GM12878 (cell line): ENCODE results near the gene ZBTB42.

ENCODE experiments used
- ATF7 ChIP-seq: fragments of 450-650 bp; IDR thresholded peaks from 2 replicates; pipeline ENCODE4 v1.6.1; 2016; ENCODE audit warnings: low read depth, mild to moderate bottlenecking
- BCLAF1 ChIP-seq: fragments of 450-650 bp; IDR thresholded peaks from 2 replicates; pipeline ENCODE4 v1.6.1; 2017; ENCODE audit warnings: antibody characterized with exemption, mild to moderate bottlenecking, moderate library complexity
- CBX5 ChIP-seq: sonication (generic); IDR thresholded peaks from 2 replicates; pipeline ENCODE4 v1.6.1; 2016; ENCODE audit warnings: low read depth, moderate library complexity, mild to moderate bottlenecking, inconsistent platforms
- CEBPB ChIP-seq, 2 experiments: fragments of 150-350 bp in 1 of 2; IDR thresholded peaks; 2 replicates each; pipeline ENCODE4 v1.6.1; 2012 to 2014; ENCODE audit warnings: low read depth in 2 of 2, low read length in 2 of 2, borderline replicate concordance in 1 of 2, inconsistent platforms in 1 of 2
- HDGF ChIP-seq: fragments of 450-650 bp; IDR thresholded peaks from 2 replicates; pipeline ENCODE4 v1.6.1; 2016; ENCODE audit warnings: antibody characterized with exemption
- HSF1 ChIP-seq: fragments of 150-350 bp; IDR thresholded peaks from 2 replicates; pipeline ENCODE4 v1.6.1; 2014; ENCODE audit warnings: mild to moderate bottlenecking, low read depth, low read length
- MYC ChIP-seq: IDR thresholded peaks from 2 replicates; pipeline ENCODE4 v1.6.1; 2011; ENCODE audit warnings: mild to moderate bottlenecking, low read length, moderate library complexity, inconsistent platforms; ENCODE audit not compliant: insufficient read depth, insufficient replicate concordance, insufficient read length, severe bottlenecking
- PAX8 ChIP-seq: fragments of 450-650 bp; IDR thresholded peaks from 2 replicates; pipeline ENCODE4 v1.6.1; 2017; ENCODE audit warnings: mild to moderate bottlenecking, moderate library complexity
- PRDM15 ChIP-seq: fragments of 450-650 bp; formaldehyde crosslinking; IDR thresholded peaks from 2 replicates; pipeline ENCODE4 v1.4.0; 2020; ENCODE audit warnings: mild to moderate bottlenecking, moderate library complexity
- RBBP5 ChIP-seq: fragments of 200-600 bp; sonication (generic); conservative IDR thresholded peaks from 2 replicates; pipeline ENCODE4 v1.6.1; 2016
- SUZ12 ChIP-seq: fragments of 200-600 bp; sonication (generic); IDR thresholded peaks from one replicate; pipeline ENCODE4 v1.6.1; 2018; ENCODE audit warnings: antibody characterized with exemption, mild to moderate bottlenecking; ENCODE audit not compliant: unreplicated experiment

- TF ChIP-seq ATF7 (no peak), SUZ12 (no peak), BCLAF1 (no peak), MYC (no peak), HSF1 (no peak), PRDM15 (CRISPR knock-in tag) (no peak), CEBPB (IDR thresholded peaks at IDR 0.05; ENCODE audit: borderline replicate concordance in 1 of 2, low read depth in 2 of 2, low read length in 2 of 2) (no peak), HDGF (no peak), RBBP5 (no peak), PAX8 (no peak), CBX5 (no peak)
These were observed 25.8 kb upstream of the ZBTB42 start for GRCh38 chr14:104775073-104775489.
